ENCODE measurements around the gene PPBP. TPM values are rescaled to one million over a fixed set of nuclear protein-coding genes. Genes with fewer than 3 reads are reported as not detected.
"Not testable (repeated sequence)": the region's sequence is repeated elsewhere in the genome, so short reads cannot be mapped to it uniquely, and the experiment has no call there.

PPBP gene
- total RNA-seq, 2 donors from 2014 or later = not detected

DNA sequence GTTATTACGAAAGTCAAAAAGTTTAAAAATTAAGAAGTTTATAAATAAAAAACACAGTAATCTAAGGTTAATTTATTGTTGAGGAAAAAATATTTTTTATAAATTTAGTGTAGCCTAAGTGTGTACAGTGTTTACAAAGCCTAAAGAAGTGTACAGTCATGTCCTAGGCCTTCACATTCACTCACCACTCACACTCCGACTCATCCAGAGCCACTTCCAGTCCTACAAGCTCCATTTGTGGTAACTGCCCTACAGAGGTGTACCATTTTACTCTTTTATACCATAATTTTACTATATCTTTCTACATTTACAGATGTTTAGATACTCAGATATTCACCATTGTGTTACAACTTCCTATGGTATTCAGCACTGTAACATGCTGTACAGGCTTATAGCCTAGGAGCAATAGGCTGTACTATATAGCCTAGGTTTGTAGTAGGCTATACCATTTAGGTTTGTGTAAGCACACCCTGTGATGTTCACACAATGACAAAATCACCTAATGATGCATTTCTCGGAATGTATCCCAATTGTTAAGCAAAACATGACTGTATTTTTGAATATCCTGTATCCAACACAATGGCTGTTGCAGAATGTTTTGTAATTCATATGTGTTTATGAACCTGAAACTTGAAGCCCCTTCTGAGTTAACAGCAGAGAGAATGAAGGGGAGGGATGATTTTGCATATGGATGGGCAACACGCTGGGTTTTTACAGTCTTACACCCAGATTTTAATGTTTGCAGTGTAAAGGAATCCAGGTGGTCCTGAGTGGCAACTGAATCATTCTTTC, 3.1 kb downstream of the PPBP start:
- intact Hi-C loops (cut with DNase I) = no loop called here
- ATAC-seq (no peak), DNase-seq (no peak)
- no peaks in the 10 kb centered on the region for H3K9me3 ChIP-seq
- 81 to 82% methylated on average over 4 of the region's 4 CpGs for WGBS, 2 donors
- no peak overlapping the region for H3K27ac ChIP-seq
- TF ChIP-seq POLR2A (IDR thresholded peaks at IDR 0.05) = no peak
- TF ChIP-seq CTCF (IDR thresholded peaks at IDR 0.05) = no peak
- H3K36me3 ChIP-seq (replicated peaks in 1 of 2; ENCODE audit: insufficient read depth in 1 of 2, low read depth in 2 of 2) = no peaks in the 10 kb centered on the region
- H3K27me3 ChIP-seq = no peaks in the 10 kb centered on the region
- no peak overlapping the region for H3K4me3 ChIP-seq
- peaks cover 5% of the 10 kb centered on the region for H3K4me1 ChIP-seq

DNA sequence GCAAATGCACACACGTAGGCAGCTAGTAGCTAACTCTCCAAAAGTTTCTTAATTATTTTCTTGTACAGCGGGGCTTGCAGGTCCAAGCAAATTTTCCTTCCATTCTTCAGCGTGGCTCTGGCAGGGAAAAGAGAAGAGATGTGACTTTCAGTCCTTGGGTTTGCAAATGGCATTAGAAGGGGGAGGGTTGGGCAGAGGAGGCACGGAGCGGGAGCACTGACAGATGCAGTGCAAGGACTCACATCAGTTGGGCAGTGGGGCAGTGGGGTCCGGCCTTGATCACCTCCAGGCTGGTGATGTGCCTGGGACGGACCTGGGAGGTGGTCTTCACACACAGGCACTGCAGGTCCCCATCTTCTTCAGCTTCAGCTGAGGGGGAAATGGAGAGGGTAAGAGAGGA, 6.8 kb downstream of the PPBP start:
- DNase-seq; H3K27me3 ChIP-seq; H3K9me3 ChIP-seq; H3K4me1 ChIP-seq; H3K27ac ChIP-seq; H3K36me3 ChIP-seq (replicated peaks in 1 of 2; ENCODE audit: insufficient read depth in 1 of 2, low read depth in 2 of 2); H3K4me3 ChIP-seq; ATAC-seq; intact Hi-C loops (cut with DNase I): not testable (repeated sequence)
- WGBS, 2 donors = 62 to 68% methylated on average over 7 of the region's 7 CpGs

DNA sequence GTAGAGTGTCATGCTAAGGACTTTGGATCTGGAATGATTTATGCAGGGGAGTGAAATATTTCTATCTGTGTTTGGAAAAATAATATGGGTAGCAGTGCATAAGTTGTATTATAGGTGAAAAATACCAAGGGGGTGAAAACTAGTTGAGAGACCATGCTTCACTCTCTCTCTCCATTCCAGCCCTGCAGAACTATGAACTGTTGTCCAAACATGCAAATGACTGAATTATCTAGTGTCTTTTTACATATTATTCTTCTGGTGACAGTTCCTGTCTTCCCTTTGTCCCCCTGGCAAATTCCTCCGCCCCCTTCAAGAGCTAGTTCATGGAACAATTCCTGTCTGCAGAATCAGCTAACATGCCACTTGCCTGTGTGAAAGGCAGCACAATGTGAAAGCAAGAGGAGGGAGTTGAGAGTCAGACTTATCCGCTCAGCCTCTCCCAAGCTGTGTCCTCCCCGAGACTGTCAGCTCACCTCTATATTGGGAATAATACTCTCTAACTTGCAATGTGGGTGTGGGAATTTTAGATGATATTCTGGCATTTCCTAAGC, 8.5 kb downstream of the PPBP start:
- ATAC-seq (no peak), DNase-seq (no peak)
- WGBS, 2 donors = 91 to 95% methylated on average over 3 of the region's 3 CpGs
- peaks cover 5% of the 10 kb centered on the region for H3K4me1 ChIP-seq
- no peaks in the 10 kb centered on the region for H3K9me3 ChIP-seq
- TF ChIP-seq CTCF (IDR thresholded peaks at IDR 0.05) (no peak), POLR2A (IDR thresholded peaks at IDR 0.05) (no peak)
- no peak overlapping the region for H3K4me3 ChIP-seq
- no peak overlapping the region for H3K27ac ChIP-seq
- H3K27me3 ChIP-seq = no peaks in the 10 kb centered on the region
- intact Hi-C loops (cut with DNase I) = no loop called here
- H3K36me3 ChIP-seq (replicated peaks in 1 of 2; ENCODE audit: insufficient read depth in 1 of 2, low read depth in 2 of 2) = no peaks in the 10 kb centered on the region

- no peaks in the 10 kb centered on the region for H3K36me3 ChIP-seq (replicated peaks in 1 of 2; ENCODE audit: insufficient read depth in 1 of 2, low read depth in 2 of 2)
These were observed 9.1 kb downstream of the PPBP start for GRCh38 chr4:73978886-73979285.

DNA sequence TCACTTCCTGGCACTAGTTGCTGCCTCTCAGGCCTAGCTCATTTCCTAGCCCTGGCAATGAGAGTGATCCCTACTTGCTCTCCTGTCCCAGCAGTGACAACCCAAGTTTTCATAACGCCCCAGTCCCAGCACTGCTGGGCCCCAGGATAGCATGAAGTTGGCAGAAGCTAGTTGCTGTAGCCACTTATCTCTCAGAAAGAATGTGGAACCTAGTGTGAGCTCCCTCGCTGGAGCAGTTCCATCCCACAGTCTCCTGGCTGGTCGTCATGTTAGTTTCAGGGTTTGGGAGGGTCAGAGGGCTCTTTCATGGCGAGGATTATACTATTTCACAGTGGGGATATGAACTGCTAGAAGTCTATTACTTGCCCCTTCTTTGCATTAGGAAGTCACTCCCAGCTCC, 11.3 kb downstream of the PPBP start:
- TF ChIP-seq CTCF (IDR thresholded peaks at IDR 0.05) (no peak), POLR2A (IDR thresholded peaks at IDR 0.05) (no peak)
- intact Hi-C loops (cut with DNase I) = no loop called here
- peaks cover 3% of the 10 kb centered on the region for H3K4me1 ChIP-seq
- H3K27me3 ChIP-seq = no peaks in the 10 kb centered on the region
- no peak for DNase-seq
- ATAC-seq = no peak
- H3K27ac ChIP-seq = no peak overlapping the region
- 68 to 70% methylated on average over 4 of the region's 4 CpGs for WGBS, 2 donors
- H3K36me3 ChIP-seq (replicated peaks in 1 of 2; ENCODE audit: insufficient read depth in 1 of 2, low read depth in 2 of 2) = no peaks in the 10 kb centered on the region
- no peak overlapping the region for H3K4me3 ChIP-seq
- no peaks in the 10 kb centered on the region for H3K9me3 ChIP-seq

More at GRCh38 chr4:73978886-73979285, 9.1 kb downstream of the PPBP start:
- no peak for DNase-seq
- Histone ChIP-seq H3K9me3 (no peaks in the 10 kb centered on the region), H3K27ac (no peak overlapping the region), H3K27me3 (no peaks in the 10 kb centered on the region), H3K4me1 (peaks cover 5% of the 10 kb centered on the region), H3K4me3 (no peak overlapping the region)
- intact Hi-C loops (cut with DNase I) = no loop called here
- ATAC-seq = no peak
- TF ChIP-seq CTCF (IDR thresholded peaks at IDR 0.05) (no peak), POLR2A (IDR thresholded peaks at IDR 0.05) (no peak)

All from body of pancreas (tissue), 4 donors.